ENCODE results near the gene ZNF20. TPM values are rescaled to one million over a fixed set of nuclear protein-coding genes. Genes with fewer than 3 reads are reported as not detected.
"Not testable (repeated sequence)": the region's sequence is repeated elsewhere in the genome, so short reads cannot be mapped to it uniquely, and the experiment has no call there.

The ZNF20 gene
- total RNA-seq, 2 donors from 2014 or later = 2.7 to 3.4 TPM

- no peak for DNase-seq
- Mint-ChIP-seq H3K27me3 (ENCODE audit: low read depth) (no peaks in the 10 kb centered on the region), H3K36me3 (ENCODE audit: insufficient read depth in 2 of 2) (peaks cover 13 to 33% of the 10 kb centered on the region in 2 donors), H3K27ac (no peak overlapping the region), H3K4me3 (no peak overlapping the region), H3K4me1 (ENCODE audit: low read depth) (peaks cover 34% of the 10 kb centered on the region), H3K9me3 (peaks cover 2% of the 10 kb centered on the region in 2 donors)
- no peak for ATAC-seq (replicated peaks in 1 of 2)
Observed at GRCh38 chr19:12095111-12095790, 44.9 kb downstream of the ZNF20 start.

- Mint-ChIP-seq H3K4me3 (peak overlapping the region; percentile 74 to 91), H3K36me3 (ENCODE audit: insufficient read depth in 2 of 2) (peaks cover 12 to 28% of the 10 kb centered on the region in 2 donors), H3K4me1 (ENCODE audit: low read depth) (peaks cover 34% of the 10 kb centered on the region), H3K27ac (peak overlapping the region; percentile 19), H3K27me3 (ENCODE audit: low read depth) (no peaks in the 10 kb centered on the region), H3K9me3 (peaks cover 2% of the 10 kb centered on the region in 2 donors)
- ATAC-seq (replicated peaks in 1 of 2) = peak; percentile 32 to 33
- no peak for DNase-seq
Observed at GRCh38 chr19:12093777-12094176, 46.4 kb downstream of the ZNF20 start.

- DNase-seq (no peak), ATAC-seq (replicated peaks in 1 of 2) (no peak)
- Mint-ChIP-seq H3K9me3 (peaks cover 0 to 2% of the 10 kb centered on the region in 2 donors), H3K4me3 (peak overlapping the region; percentile 74 to 91), H3K27me3 (ENCODE audit: low read depth) (no peaks in the 10 kb centered on the region), H3K4me1 (ENCODE audit: low read depth) (peaks cover 34% of the 10 kb centered on the region), H3K36me3 (ENCODE audit: insufficient read depth in 2 of 2) (peaks cover 9 to 25% of the 10 kb centered on the region in 2 donors), H3K27ac (no peak overlapping the region)
Observed at GRCh38 chr19:12092956-12093355, 47.2 kb downstream of the ZNF20 start.

- Mint-ChIP-seq H3K4me3 (peak overlapping the region; percentile 74 to 91), H3K36me3 (ENCODE audit: insufficient read depth in 2 of 2) (peaks cover 7 to 22% of the 10 kb centered on the region in 2 donors), H3K4me1 (ENCODE audit: low read depth) (peaks cover 34% of the 10 kb centered on the region), H3K27ac (no peak overlapping the region), H3K27me3 (ENCODE audit: low read depth) (no peaks in the 10 kb centered on the region), H3K9me3 (peaks cover 2 to 4% of the 10 kb centered on the region in 2 donors)
- ATAC-seq (replicated peaks in 1 of 2) (peak; percentile 82 to 84), DNase-seq (peak; percentile 75 to 81)
Observed at GRCh38 chr19:12092065-12092867, 47.9 kb downstream of the ZNF20 start.

GRCh38 chr19:12090807-12091206, 49.3 kb downstream of the ZNF20 start:
- ATAC-seq (replicated peaks in 1 of 2) = peak; percentile 48 to 54
- Mint-ChIP-seq H3K27me3 (ENCODE audit: low read depth) (no peaks in the 10 kb centered on the region), H3K9me3 (peaks cover 0 to 4% of the 10 kb centered on the region in 2 donors), H3K4me1 (ENCODE audit: low read depth) (peaks cover 29% of the 10 kb centered on the region), H3K4me3 (peak overlapping the region; percentile 36 to 44), H3K27ac (no peak overlapping the region), H3K36me3 (ENCODE audit: insufficient read depth in 2 of 2) (peaks cover 7 to 18% of the 10 kb centered on the region in 2 donors)
- DNase-seq = peak; percentile 74 to 82

GRCh38 chr19:12085074-12085818, 54.9 kb downstream of the ZNF20 start:
- peak; percentile 53 to 66 for ATAC-seq (replicated peaks in 1 of 2)
- H3K4me1 Mint-ChIP-seq (ENCODE audit: low read depth) = no peaks in the 10 kb centered on the region

GRCh38 chr19:12083336-12083735, 56.8 kb downstream of the ZNF20 start:
- peak in 1 of 2 donors; percentile 9 for DNase-seq

More at GRCh38 chr19:12085074-12085818, 54.9 kb downstream of the ZNF20 start:
- Mint-ChIP-seq H3K4me3 (no peak overlapping the region), H3K9me3 (peaks cover 1 to 8% of the 10 kb centered on the region in 2 donors), H3K27me3 (ENCODE audit: low read depth) (no peaks in the 10 kb centered on the region), H3K27ac (no peak overlapping the region), H3K36me3 (ENCODE audit: insufficient read depth in 2 of 2) (peaks cover 4 to 16% of the 10 kb centered on the region in 2 donors)
- DNase-seq = peak in 1 of 2 donors; percentile 17

More at GRCh38 chr19:12083336-12083735, 56.8 kb downstream of the ZNF20 start:
- not testable (repeated sequence) for H3K4me1 Mint-ChIP-seq (ENCODE audit: low read depth); H3K27me3 Mint-ChIP-seq (ENCODE audit: low read depth); H3K4me3 Mint-ChIP-seq; H3K9me3 Mint-ChIP-seq; ATAC-seq (replicated peaks in 1 of 2)
- Mint-ChIP-seq H3K36me3 (ENCODE audit: insufficient read depth in 2 of 2) (peaks cover 5 to 25% of the 10 kb centered on the region in 2 donors), H3K27ac (peak overlapping the region; percentile 42)

Other genes starting within 250 kb of the ZNF20 start
- 10 to 100 TPM; 16.0 to 17.2 TPM for gene ZNF700, start 215.2 kb downstream of the ZNF20 start, total RNA-seq
- 1 to 10 TPM; 1.3 to 2.4 TPM for gene ZNF763, start 175.3 kb downstream of the ZNF20 start, total RNA-seq
- 1 to 10 TPM; 1.6 to 2.3 TPM for gene ZNF433, start 104.7 kb downstream of the ZNF20 start, total RNA-seq
- gene ZNF878, start 87.4 kb downstream of the ZNF20 start, total RNA-seq = under 1 TPM; 0.39 to 0.55 TPM
- gene ZNF844, start 75.6 kb downstream of the ZNF20 start, total RNA-seq = 1 to 10 TPM; 3.6 to 8.4 TPM
- gene ZNF625, start 16.4 kb upstream of the ZNF20 start, total RNA-seq = 1 to 10 TPM; 3.2 to 4.9 TPM
- 10 to 100 TPM; 17.0 to 19.8 TPM for gene ZNF136, start 22.7 kb upstream of the ZNF20 start, total RNA-seq
- gene ZNF44, start 154.5 kb upstream of the ZNF20 start, total RNA-seq = 10 to 100 TPM; 10.8 to 11.8 TPM
- 10 to 100 TPM in 1 of 2 donors, 1 to 10 TPM in 1; 8.2 to 13.1 TPM for gene ZNF563, start 193.3 kb upstream of the ZNF20 start, total RNA-seq
- gene ZNF442, start 225.3 kb upstream of the ZNF20 start, total RNA-seq = 1 to 10 TPM; 2.0 to 3.1 TPM